ENCODE measurements around the gene C1QL2.

C1QL2 gene

GRCh38 chr2:119156891-119157773, 1.4 kb downstream of the C1QL2 start:
- no peak for TF ChIP-seq CTCF (conservative IDR thresholded peaks at IDR 0.05; ENCODE audit: low read depth, low read length)
- no peak overlapping the region for H3K4me3 ChIP-seq (ENCODE audit: low read depth, low read length)

GRCh38 chr2:119156105-119156890, 2.3 kb downstream of the C1QL2 start:
- H3K4me3 ChIP-seq (ENCODE audit: low read depth, low read length), result no peak overlapping the region

More at GRCh38 chr2:119156891-119157773, 1.4 kb downstream of the C1QL2 start:
- no peak for DNase-seq (ENCODE audit: low read depth)

DNA sequence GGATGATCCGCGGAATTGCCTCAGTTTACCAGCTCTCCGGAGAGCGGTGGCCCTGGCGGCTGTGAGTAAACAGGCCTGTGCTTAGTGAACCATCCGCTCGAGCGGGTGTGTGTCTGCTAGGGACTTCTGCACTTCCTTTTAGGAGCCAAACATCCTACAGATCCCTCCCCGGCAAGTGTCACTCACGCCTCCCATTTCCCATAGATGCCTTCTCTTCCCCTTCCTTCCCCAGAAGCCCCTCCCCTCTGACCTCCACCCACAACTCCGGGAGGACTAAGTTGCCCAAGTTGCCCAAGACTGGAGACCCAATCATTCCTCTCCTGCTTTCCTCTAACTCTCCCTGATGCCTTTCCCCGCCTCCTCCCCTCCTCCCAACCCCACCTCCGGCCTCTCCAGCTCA, 2.9 kb downstream of the C1QL2 start:
- H3K4me3 ChIP-seq (ENCODE audit: low read depth, low read length), result no peak overlapping the region
- DNase-seq (ENCODE audit: low read depth), result no peak
- TF ChIP-seq CTCF (conservative IDR thresholded peaks at IDR 0.05; ENCODE audit: low read depth, low read length), result no peak

More at GRCh38 chr2:119156105-119156890, 2.3 kb downstream of the C1QL2 start:
- TF ChIP-seq CTCF (conservative IDR thresholded peaks at IDR 0.05; ENCODE audit: low read depth, low read length), result no peak
- no peak for DNase-seq (ENCODE audit: low read depth)

- DNase-seq (ENCODE audit: low read depth), result no peak
- no peak overlapping the region for H3K4me3 ChIP-seq (ENCODE audit: low read depth, low read length)
- no peak for TF ChIP-seq CTCF (conservative IDR thresholded peaks at IDR 0.05; ENCODE audit: low read depth, low read length)
Observed at GRCh38 chr2:119154076-119154475, 4.5 kb downstream of the C1QL2 start.

DNA sequence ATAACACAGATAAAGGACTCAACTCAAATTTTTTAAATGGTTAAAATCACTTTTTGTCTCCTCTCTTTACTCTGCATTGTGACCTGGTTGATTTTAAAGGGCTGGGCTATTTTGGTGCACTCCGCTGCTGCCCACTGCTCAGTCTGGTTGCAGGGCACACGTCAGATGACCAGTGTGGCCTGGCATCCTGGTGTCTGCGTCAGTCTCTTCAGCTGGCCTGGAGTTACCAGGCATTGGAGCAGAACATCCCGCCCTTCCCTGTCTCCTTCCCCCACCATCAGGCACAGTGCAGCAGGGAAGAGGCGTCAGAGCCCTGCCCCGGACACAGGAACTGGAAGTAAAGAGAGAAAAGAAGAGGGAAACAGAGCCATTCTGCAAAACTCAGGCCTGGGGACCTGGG, 8.9 kb downstream of the C1QL2 start:
- no peak overlapping the region for H3K4me3 ChIP-seq (ENCODE audit: low read depth, low read length)
- DNase-seq (ENCODE audit: low read depth), result no peak
- TF ChIP-seq CTCF (conservative IDR thresholded peaks at IDR 0.05; ENCODE audit: low read depth, low read length), result no peak

GRCh38 chr2:119147776-119148715, 10.5 kb downstream of the C1QL2 start:
- no peak overlapping the region for H3K4me3 ChIP-seq (ENCODE audit: low read depth, low read length)
- no peak for TF ChIP-seq CTCF (conservative IDR thresholded peaks at IDR 0.05; ENCODE audit: low read depth, low read length)
- no peak for DNase-seq (ENCODE audit: low read depth)

Measured in choroid plexus epithelial cell (primary cell).